Motor neuron (in vitro differentiated cells): Measurements from ENCODE around the gene TAF6L. TPM values are rescaled to one million over a fixed set of nuclear protein-coding genes. Genes with fewer than 3 reads are reported as not detected.
A peak's percentile ranks its signal among the peaks of the same experiment; 100 is the strongest.
"Not testable (repeated sequence)": the region's sequence is repeated elsewhere in the genome, so short reads cannot be mapped to it uniquely, and the experiment has no call there.

Experiments
- ATAC-seq, 8 experiments: fragments of 200-7000 bp; cut with Tn5 transposase; replicated peaks in 6 of 8; 2 replicates each; pipeline ENCODE4 v1.8.0; 2021; ENCODE audit warnings: mild to moderate bottlenecking in 8 of 8, moderate library complexity in 8 of 8
- H3K27ac ChIP-seq, 2 donors: fragments of 250-450 bp; sonication (Bioruptor Pico); 2 replicates each; pipeline ENCODE4 v1.9.0; 2021; ENCODE audit warnings: antibody characterized with exemption in 2 of 2, mild to moderate bottlenecking in 2 of 2, moderate library complexity in 1 of 2
- H3K4me1 ChIP-seq, 2 donors: fragments of 250-450 bp; sonication (Bioruptor Pico); replicated peaks in 1 of 2; 2 replicates each; pipeline ENCODE4 v1.6.1; 2021; ENCODE audit warnings: antibody characterized with exemption in 2 of 2, mild to moderate bottlenecking in 2 of 2, moderate library complexity in 1 of 2
- H3K4me3 ChIP-seq, 5 donors: fragments of 250-450 bp; sonication (Bioruptor Pico); 2 replicates each; pipeline ENCODE4 v1.9.0; 2021; ENCODE audit warnings: antibody characterized with exemption in 5 of 5, mild to moderate bottlenecking in 5 of 5, moderate library complexity in 4 of 5
- WGBS, 10 experiments: fragments of 450-650 bp; shearing (Covaris generic); methylation state at CpG; one replicate each; pipeline ENCODE4 v1.0.0; 2022; 5-methylcytosine and 5-hydroxymethylcytosine counted together
- in situ Hi-C, 9 experiments: fragments of 400-800 bp; cut with MboI; loops; one replicate each; pipeline ENCODE4 v1.15.0; 2021; ENCODE audit warnings: low sequenced_read_pairs in 9 of 9, low pct_unique_long_range_greater_than_20kb in 2 of 9; ENCODE audit not compliant: unreplicated experiment in 9 of 9
- total RNA-seq, 8 experiments: library from RNA; unstranded; fragments of 300-600 nt; gene quantifications; 2 replicates each; pipeline versions ENCODE4 v1.2.3 to v1.2.4, GENCODE V29; 2022

TAF6L gene
- total RNA-seq, 8 experiments from 2014 or later: 8.7 to 40.6 (median 13.9) TPM

DNA sequence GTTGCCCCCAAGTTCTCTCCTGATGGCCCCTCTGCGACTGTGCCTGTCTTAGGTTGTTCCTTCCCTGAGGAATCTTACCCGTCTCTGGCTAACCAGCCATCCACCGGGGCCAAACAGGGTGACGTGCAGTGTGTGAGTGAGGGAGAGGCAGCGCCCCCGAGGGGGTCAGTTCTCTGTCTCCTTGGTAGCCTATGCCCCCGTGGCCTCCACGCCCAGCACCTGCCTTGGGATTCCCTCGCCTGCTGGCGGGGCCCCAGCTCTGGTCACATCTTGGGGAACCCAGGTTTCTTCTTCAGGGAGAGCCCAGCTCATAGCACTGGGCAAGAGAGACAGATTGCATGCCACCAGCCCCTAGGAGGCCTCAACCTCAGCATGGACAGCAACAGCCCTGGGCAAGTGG, 28.3 kb downstream of the TAF6L start:
- Histone ChIP-seq H3K27ac (no peak overlapping the region), H3K4me1 (peaks cover 7 to 10% of the 10 kb centered on the region in 2 donors), H3K4me3 (no peak overlapping the region)
- peak in 5 of 8 experiments; percentile 6 to 25 (median 24) for ATAC-seq
- in situ Hi-C loops: no loop called here
- 78 to 100% (median 88%) methylated on average over 1 to 4 of the region's 10 CpGs; no CpG with 5 or more reads in 6 of the 10 experiments for WGBS, 10 experiments

DNA sequence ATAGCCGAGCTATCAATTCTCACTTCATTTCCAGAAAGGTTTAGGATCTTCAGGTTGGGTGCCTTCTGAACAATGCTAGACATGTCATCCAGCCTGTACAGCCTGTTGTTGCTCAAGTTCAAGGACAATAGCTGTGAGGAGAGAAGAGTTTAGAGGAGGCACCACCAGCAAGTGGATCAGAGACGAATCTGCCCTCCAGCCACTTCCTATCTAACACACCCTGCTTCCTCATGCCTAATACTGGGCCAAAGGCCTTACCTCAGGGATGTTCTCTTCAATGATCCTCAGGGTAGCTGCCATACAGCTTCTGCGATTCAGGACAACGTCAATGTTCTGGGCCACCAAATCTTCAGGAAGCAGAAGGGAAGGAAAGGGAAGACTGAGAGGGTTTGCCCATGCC, 29.9 kb downstream of the TAF6L start:
- WGBS, 10 experiments: 40 to 100% (median 100%) methylated on average over 1 to 4 of the region's 4 CpGs; no CpG with 5 or more reads in 1 of the 10 experiments
- Histone ChIP-seq H3K4me1 (peaks cover 8 to 11% of the 10 kb centered on the region in 2 donors), H3K4me3 (no peak overlapping the region), H3K27ac (no peak overlapping the region)
- no peak for ATAC-seq
- in situ Hi-C loops: no loop called here

DNA sequence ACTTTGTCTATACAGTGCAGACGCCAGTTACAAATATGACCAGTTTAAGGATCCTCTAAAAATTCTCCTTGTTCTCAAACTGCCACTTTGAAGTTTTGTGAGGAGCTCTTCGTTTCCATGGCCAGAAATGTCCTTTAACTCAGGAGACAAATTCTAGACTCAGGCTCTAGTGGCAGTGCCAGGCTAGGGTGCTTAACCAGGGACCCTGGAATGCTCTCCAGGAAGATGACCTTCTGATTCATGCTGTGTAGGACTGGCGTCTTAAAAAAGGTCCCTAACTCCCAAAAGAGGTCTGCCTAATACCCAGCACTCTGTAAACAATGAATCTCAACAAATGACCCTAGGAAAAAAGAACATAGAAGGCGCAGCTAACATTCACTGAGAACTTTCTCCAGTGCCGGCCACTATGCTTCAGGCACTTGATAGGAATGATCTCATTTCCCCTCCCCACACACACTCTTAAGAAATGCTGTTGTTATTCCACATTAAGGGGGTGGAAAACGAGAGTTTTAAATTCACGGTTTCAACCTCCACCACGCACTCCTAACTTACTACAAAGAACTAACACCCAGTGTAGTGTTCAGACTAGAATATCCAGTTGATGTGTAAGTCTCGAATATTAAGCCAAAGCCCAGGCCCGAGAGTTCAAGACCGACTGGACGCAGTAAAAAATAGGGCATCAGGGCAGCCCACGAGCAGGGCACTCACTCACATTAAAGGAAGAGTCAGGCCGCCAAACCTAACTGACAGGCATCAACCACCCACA, 33.3 kb downstream of the TAF6L start:
- in situ Hi-C loops: no loop called here
- peak in 3 of 8 experiments; percentile 6 to 23 (median 13) for ATAC-seq
- Histone ChIP-seq H3K4me1 (peaks cover 14 to 17% of the 10 kb centered on the region in 2 donors), H3K27ac (peak overlapping the region; percentile 38 to 81), H3K4me3 (peak overlapping the region; percentile 58 to 88 (median 75))
- 0 to 20% (median 5%) methylated on average over 1 to 12 of the region's 14 CpGs; no CpG with 5 or more reads in 2 of the 10 experiments for WGBS, 10 experiments

DNA sequence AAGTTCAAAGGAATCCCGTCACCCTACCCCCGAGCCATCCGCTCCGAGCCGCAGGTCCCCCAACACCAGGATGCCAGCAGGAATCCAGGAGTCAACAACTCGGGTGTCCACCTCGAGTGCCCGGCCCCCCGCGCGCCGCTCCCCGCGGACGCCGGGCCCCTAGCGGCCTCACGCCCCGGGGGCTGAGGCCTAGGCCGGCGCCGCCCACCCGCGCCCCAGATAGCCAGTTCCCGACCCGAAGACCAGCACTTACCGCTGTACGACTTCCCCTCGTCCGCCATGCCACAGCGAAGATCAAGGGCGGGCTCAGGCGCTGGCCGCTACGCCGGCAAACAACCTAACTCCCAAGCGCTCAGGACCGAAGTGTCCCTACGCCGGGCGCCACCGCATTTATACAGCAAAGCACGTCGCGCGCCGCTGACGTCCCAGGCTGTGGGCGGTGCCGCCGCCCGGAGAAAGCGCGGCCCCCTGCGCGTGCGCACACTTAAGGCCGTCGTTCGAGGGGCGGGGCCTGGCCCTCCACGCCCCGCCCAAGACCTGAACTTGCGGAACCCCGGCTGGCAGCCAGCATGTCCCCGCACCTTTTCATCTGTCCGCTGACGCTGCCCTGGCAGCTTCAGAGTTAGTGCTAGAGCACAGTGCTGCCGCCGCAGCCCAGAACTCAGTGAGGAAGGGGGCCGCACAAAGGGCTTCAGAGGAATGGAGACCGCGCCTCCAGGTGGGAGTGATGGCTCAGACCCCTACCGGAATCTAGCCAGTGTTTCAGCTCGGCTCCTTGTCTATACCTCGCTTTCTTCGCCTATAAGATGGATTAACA, 34.1 kb downstream of the TAF6L start, which contains the start of gene NXF1:
Gene NXF1 (minus strand): TSS at position 365 of the 817 bp plus-strand sequence. CDS start 84 bp downstream, at position 281.
- peak within 1 kb of the TSS; percentile 69 to 81 for H3K27ac ChIP-seq
- 0 to 2% (median 0%) methylated on average over 2 to 18 of the region's 77 CpGs; no CpG with 5 or more reads in 5 of the 10 experiments for WGBS, 10 experiments
- peaks cover 14 to 17% of the 10 kb centered on the region in 2 donors for H3K4me1 ChIP-seq
- in situ Hi-C loops: no loop called here
- peak; percentile 81 to 92 (median 90) for ATAC-seq
- peak within 1 kb of the TSS; percentile 58 to 88 (median 75) for H3K4me3 ChIP-seq

DNA sequence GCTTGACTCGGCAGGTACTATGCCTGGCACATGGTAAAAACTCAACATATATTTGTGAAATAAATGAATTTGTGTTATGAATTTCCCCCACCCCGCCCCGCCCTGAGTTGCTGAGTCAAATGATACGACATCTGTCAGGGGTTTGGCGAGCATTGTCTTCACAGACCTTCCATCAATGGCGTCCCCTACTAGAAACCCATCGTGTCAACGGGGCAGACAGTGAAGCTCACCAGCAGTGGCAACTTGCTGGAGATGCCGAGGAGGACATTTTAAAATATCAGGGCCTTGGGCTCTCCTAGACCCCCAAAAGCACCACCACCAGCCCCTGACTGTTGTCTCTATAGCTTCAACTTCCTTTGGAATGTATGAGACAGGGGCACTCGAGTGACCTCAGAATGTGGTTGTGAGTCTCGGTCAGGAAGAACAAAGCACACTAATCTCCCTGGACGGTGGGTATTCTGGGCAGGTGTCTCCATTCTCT, 34.8 kb downstream of the TAF6L start:
- Histone ChIP-seq H3K4me1 (peaks cover 14 to 17% of the 10 kb centered on the region in 2 donors), H3K4me3 (peak overlapping the region; percentile 58 to 88 (median 75)), H3K27ac (peak overlapping the region; percentile 69 to 78)
- peak in 5 of 8 experiments; percentile 1 to 8 (median 6) for ATAC-seq
- in situ Hi-C loops: no loop called here
- WGBS, 10 experiments: 0 to 56% (median 24%) methylated on average over 2 to 8 of the region's 12 CpGs; no CpG with 5 or more reads in 4 of the 10 experiments

DNA sequence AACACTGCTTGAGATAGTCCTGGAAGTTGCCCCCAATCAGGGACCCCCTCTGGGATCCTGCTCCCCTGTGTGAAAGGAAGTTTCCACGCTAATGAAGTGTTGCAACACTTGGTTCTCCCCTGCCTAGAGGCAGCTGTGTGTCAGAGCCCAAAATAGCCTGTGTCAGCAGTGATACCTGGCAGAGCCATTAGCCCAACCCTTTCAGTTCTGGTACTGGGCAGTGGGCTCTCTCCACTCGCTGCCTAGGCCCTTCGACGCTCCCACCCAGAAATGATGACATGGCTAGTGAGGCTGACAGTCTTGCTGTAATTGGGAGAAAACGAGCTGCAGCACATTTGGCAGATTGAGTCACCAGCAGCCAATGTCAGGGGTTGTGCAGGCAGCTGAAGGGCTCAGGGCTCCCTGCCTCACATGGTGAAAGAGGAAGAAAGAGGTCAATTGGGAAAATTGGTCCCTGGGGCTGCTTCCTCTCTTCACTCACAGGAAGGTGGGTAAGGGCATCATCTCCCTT, 35.5 kb downstream of the TAF6L start:
- peak in 3 of 8 experiments; percentile 4 to 10 (median 8) for ATAC-seq
- H3K4me1 ChIP-seq: peaks cover 14 to 17% of the 10 kb centered on the region in 2 donors
- no peak overlapping the region for H3K4me3 ChIP-seq
- 60 to 91% (median 76%) methylated on average over 1 to 5 of the region's 5 CpGs; no CpG with 5 or more reads in 6 of the 10 experiments for WGBS, 10 experiments
- peak overlapping the region in 1 of 2 donors; percentile 69 for H3K27ac ChIP-seq
- in situ Hi-C loops: no loop called here

DNA sequence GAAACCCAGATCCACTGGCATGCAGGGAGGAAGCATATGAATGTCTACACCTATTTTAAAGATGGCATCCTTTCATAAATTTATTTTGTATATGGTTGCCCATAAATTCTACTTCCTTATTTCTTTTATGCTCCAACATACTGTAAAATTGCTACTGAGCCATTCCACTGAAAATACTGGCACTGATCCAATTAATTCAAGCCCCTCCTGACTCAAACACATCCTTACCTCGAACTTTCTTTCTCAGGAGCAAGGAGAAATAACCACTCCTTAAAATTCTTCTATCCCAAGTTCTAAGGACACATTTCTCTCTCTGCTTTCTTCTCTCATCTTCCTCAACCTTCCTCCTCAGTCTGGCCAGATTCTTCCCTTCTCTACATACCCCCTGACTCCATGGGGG, 39.6 kb downstream of the TAF6L start:
- no peak overlapping the region for H3K27ac ChIP-seq
- WGBS, 10 experiments: 0 to 85% (median 36%) methylated on average over 1 of the region's 1 CpG; no CpG with 5 or more reads in 2 of the 10 experiments
- H3K4me3 ChIP-seq: no peak overlapping the region
- ATAC-seq: no peak
- in situ Hi-C loops: no loop called here
- peaks cover 7% of the 10 kb centered on the region in 2 donors for H3K4me1 ChIP-seq

DNA sequence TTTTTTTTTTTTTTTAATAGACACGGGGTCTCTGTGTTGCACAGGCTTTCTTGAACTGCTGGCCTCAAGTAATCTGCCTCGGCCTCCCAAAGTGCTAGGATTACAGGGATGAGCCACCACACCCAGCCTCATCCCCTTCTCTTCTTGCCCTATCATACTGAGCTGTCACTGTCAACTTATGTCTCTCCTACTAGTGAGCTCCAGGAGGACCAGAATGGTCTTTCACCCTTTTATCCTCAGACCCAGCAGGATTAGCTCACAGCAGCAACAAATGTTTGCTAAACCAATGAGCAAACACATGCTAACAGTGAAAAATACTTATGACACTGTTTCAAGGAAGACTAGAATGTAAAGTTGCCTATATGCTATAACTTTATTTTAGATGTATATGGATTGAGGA, 40.5 kb downstream of the TAF6L start:
- H3K27ac ChIP-seq: no peak overlapping the region
- in situ Hi-C loops: no loop called here
- no peak overlapping the region for H3K4me3 ChIP-seq
- H3K4me1 ChIP-seq: peaks cover 0 to under 1% of the 10 kb centered on the region in 2 donors
- no peak for ATAC-seq
- 40 to 95% (median 88%) methylated on average over 1 to 2 of the region's 2 CpGs; no CpG with 5 or more reads in 4 of the 10 experiments for WGBS, 10 experiments

DNA sequence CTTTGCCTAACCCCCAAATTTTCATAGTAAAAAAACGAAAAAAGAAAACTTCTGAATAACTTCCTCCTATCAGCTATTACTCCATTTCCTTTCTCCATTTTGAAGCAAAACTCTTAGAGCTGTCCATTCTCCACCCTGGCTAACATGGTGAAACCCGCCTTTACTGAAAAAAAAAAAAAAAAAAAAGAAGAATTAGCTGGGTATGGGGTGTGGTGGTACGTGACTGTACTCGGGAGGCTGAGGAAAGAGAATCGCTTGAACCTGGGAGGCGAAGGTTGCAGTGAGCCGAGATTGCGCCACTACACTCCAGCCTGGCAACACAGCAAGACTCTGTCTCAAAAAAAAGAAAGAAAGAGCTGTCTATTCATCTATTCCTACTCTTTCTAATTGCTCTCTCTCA, 45.4 kb downstream of the TAF6L start:
- H3K4me3 ChIP-seq: no peak overlapping the region
- no peak for ATAC-seq
- in situ Hi-C loops: no loop called here
- H3K27ac ChIP-seq: no peak overlapping the region
- WGBS, 10 experiments: 72 to 100% (median 90%) methylated on average over 1 to 8 of the region's 8 CpGs
- H3K4me1 ChIP-seq: no peaks in the 10 kb centered on the region

DNA sequence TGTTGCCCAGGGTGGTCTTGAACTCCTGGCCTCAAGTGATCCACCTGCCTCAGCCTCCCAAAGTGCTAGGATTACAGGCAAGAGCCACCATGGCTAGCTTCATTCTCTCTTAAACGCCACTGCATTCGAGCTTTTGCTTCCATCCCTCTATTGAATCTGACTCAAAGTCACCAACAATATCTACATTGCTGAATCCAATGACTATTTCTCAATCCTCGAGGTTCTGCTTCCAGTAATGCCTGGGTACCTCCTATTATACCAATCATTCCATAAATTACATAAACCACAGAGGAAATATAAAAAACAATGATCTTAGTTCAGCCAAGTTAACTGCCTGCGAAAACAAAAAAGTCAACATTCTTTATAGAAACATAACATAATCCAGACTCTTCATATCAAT, 45.9 kb downstream of the TAF6L start:
- in situ Hi-C loops: no loop called here
- Histone ChIP-seq H3K4me1 (no peaks in the 10 kb centered on the region), H3K4me3 (no peak overlapping the region), H3K27ac (no peak overlapping the region)
- WGBS, 10 experiments: 80 to 100% (median 98%) methylated on average over 1 to 4 of the region's 4 CpGs; no CpG with 5 or more reads in 2 of the 10 experiments
- no peak for ATAC-seq

DNA sequence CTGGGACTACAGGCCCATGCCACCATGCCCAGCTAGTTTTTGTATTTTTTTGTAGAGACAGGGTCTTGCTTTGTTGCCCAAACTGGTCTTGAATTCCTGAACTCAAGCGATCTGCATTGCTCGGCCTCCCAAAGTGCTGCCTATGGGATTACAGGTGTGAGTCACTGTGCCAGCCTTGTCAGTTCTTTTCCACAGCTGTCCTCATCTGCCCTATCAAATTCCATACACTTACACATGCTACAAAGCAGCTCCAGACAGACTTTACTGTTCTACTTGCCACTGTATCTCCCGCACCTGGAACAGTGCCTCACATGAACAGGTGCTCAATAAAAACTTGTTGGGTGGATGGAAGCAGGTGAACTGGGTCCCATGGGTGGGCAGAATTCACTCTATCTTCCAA, 52.5 kb downstream of the TAF6L start:
- in situ Hi-C loops: no loop called here
- H3K4me1 ChIP-seq: no peaks in the 10 kb centered on the region
- H3K27ac ChIP-seq: no peak overlapping the region
- 96 to 100% (median 100%) methylated on average over 2 to 3 of the region's 3 CpGs; no CpG with 5 or more reads in 7 of the 10 experiments for WGBS, 10 experiments
- H3K4me3 ChIP-seq: no peak overlapping the region
- ATAC-seq: no peak

DNA sequence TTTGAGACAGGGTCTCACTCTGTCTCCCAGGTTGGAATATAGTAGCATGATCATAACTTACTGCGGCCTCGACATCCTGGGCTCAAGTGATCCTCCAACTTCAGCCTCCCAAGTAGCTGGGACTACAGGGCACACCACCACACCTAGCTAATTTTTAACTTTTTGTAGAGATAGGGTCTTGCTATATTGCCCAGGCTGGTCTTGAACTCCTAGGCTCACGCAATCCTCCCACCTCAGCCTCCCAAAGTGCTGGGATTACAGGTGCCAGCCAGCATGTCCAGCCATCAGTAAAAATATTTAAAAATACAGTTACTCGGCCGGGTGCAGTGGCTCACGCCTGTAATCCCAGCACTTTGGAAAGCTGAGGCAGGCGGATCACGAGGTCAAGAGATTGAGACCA, 56.9 kb downstream of the TAF6L start:
- ATAC-seq, H3K27ac ChIP-seq, H3K4me3 ChIP-seq: not testable (repeated sequence)
- WGBS, 10 experiments: 78 to 100% (median 96%) methylated on average over 1 to 8 of the region's 8 CpGs; no CpG with 5 or more reads in 3 of the 10 experiments
- in situ Hi-C loops: loop anchor here in 1 of 9 experiments (25.0 kb wide), 1 partner anchor 441 kb away; no protein-coding TSS in a partner anchor
- peaks cover 5 to 14% of the 10 kb centered on the region in 2 donors for H3K4me1 ChIP-seq
